Forelimb muscle (tissue), 1 donor: ENCODE measurements around the gene ZNF506. TPM values are rescaled to one million over a fixed set of nuclear protein-coding genes. Genes with fewer than 3 reads are reported as not detected.
"Not testable (repeated sequence)": the region's sequence is repeated elsewhere in the genome, so short reads cannot be mapped to it uniquely, and the experiment has no call there.

Experiments used
- DNase-seq: peaks from one replicate; pipeline ENCODE4 v3.0.0-alpha.2; 2013; ENCODE audit warnings: low read depth
- polyA plus RNA-seq: library from polyadenylated mRNA; unstranded; fragments of 120-200 nt; gene quantifications from one replicate; pipeline ENCODE4 v1.2.1, GENCODE V29; 2013; ENCODE audit not compliant: insufficient read length

The ZNF506 gene
- polyA plus RNA-seq: 20.8 TPM

- DNase-seq: peak; percentile 98
Observed at GRCh38 chr19:19821366-19821951, at the start of gene ZNF506. ZNF506 (minus strand) TSS chr19:19821750; CDS start chr19:19821603, 147 bp downstream.

GRCh38 chr19:19870086-19870485, 48.5 kb upstream of the ZNF506 start:
- not testable (repeated sequence) for DNase-seq

- no peak for DNase-seq
Observed at GRCh38 chr19:19866611-19867248, 45.2 kb upstream of the ZNF506 start.

GRCh38 chr19:19865750-19866610, 44.4 kb upstream of the ZNF506 start, which contains the start of gene ZNF253:
ZNF253 (plus strand) TSS chr19:19865882; CDS start chr19:19865997, 115 bp downstream.
- peak; percentile 94 for DNase-seq

GRCh38 chr19:19860756-19861390, 39.3 kb upstream of the ZNF506 start:
- no peak for DNase-seq

GRCh38 chr19:19858751-19859150, 37.2 kb upstream of the ZNF506 start:
- no peak for DNase-seq

GRCh38 chr19:19851740-19852139, 30.2 kb upstream of the ZNF506 start:
- DNase-seq: not testable (repeated sequence)

- no peak for DNase-seq
Observed at GRCh38 chr19:19849056-19849455, 27.5 kb upstream of the ZNF506 start.

GRCh38 chr19:19847781-19848180, 26.2 kb upstream of the ZNF506 start:
- DNase-seq: no peak

- no peak for DNase-seq
Observed at GRCh38 chr19:19835560-19836038, 14.0 kb upstream of the ZNF506 start.

- DNase-seq: no peak
Observed at GRCh38 chr19:19826875-19827274, 5.3 kb upstream of the ZNF506 start.

- no peak for DNase-seq
Observed at GRCh38 chr19:19823916-19824315, 2.4 kb upstream of the ZNF506 start.

GRCh38 chr19:19821976-19822375, 426 bp upstream of the ZNF506 start:
- DNase-seq: not testable (repeated sequence)

- DNase-seq: no peak
Observed at GRCh38 chr19:19820774-19821320, 703 bp downstream of the ZNF506 start.

- DNase-seq: no peak
Observed at GRCh38 chr19:19817357-19817756, 4.2 kb downstream of the ZNF506 start.

GRCh38 chr19:19816679-19817078, 4.9 kb downstream of the ZNF506 start:
- no peak for DNase-seq

- not testable (repeated sequence) for DNase-seq
Observed at GRCh38 chr19:19811999-19812398, 9.6 kb downstream of the ZNF506 start.

- DNase-seq: no peak
Observed at GRCh38 chr19:19805480-19805879, 16.1 kb downstream of the ZNF506 start.

- DNase-seq: no peak
Observed at GRCh38 chr19:19788015-19788414, 33.5 kb downstream of the ZNF506 start.

- DNase-seq: not testable (repeated sequence)
Observed at GRCh38 chr19:19785476-19785875, 36.1 kb downstream of the ZNF506 start.

GRCh38 chr19:19782783-19783182, 38.8 kb downstream of the ZNF506 start:
- DNase-seq: no peak
